Measurements from ENCODE around the gene TMEM203. TPM values are rescaled to one million over a fixed set of nuclear protein-coding genes. Genes with fewer than 3 reads are reported as not detected.

Gene TMEM203
- total RNA-seq, 4 donors from 2014 or later, result 28.8 to 45.8 (median 34.8) TPM

DNA sequence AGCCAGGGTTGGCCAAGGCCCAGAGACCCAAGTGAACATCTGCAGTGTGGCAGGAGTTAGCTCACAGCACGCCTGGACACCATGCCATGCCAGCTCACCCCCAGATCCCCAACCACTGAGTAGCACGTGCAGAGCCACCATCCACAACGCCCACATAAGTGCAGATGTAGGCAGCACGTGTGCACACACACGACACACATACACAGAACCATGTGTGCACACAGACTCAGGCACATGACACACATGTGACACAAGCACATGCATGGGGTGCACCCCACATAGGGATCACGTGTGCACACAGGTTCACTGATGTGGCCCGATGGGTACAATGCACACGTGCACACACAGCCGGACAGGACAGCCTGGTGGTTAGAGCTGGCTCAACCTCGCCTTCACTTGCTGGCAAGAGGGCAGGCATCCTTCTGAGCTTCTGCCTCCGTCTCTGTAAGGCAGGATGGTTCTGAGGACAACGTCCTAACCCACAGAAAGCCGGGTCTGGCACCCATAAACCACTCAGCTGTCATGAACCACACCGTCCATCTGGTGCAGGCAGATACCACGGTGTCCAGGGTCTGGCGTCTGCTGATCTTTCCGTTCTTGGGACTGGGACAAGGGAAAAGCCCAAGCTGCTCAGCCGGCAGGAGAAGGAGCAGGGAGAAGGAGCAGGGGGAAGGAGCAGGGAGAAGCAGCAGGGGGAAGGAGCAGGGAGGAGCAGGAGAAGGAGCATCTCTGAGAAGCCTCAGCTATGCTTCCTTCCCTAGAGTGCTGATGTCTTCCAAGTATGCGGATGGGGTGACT is 47.6 kb downstream of the TMEM203 start:
- Histone ChIP-seq H3K27me3 (peaks cover 0 to 87% (median 67%) of the 10 kb centered on the region in 4 donors), H3K9me3 (no peaks in the 10 kb centered on the region), H3K4me1 (peaks cover 14 to 35% (median 27%) of the 10 kb centered on the region in 4 donors), H3K4me3 (no peak overlapping the region), H3K27ac (replicated peaks in 1 of 4) (no peak overlapping the region), H3K36me3 (no peaks in the 10 kb centered on the region)
- WGBS, result 61% methylated on average over 16 of the region's 19 CpGs
- intact Hi-C loops (cut with DNase I), result no loop called here
- TF ChIP-seq EP300 (IDR thresholded peaks at IDR 0.05) (no peak), POLR2A (IDR thresholded peaks at IDR 0.05; ENCODE audit: low read depth) (no peak), POLR2AphosphoS5 (IDR thresholded peaks at IDR 0.05) (no peak), CTCF (IDR thresholded peaks at IDR 0.05) (no peak)
- no peak for DNase-seq (ENCODE audit: extremely low spot score)

GRCh38 chr9:137156567-137157375 is 48.7 kb downstream of the TMEM203 start:
- DNase-seq (ENCODE audit: extremely low spot score), result no peak
- 5% methylated on average over 12 of the region's 65 CpGs for WGBS
- no peak for TF ChIP-seq POLR2AphosphoS5 (IDR thresholded peaks at IDR 0.05)
- no peak for TF ChIP-seq EP300 (IDR thresholded peaks at IDR 0.05)
- no peak for TF ChIP-seq POLR2A (IDR thresholded peaks at IDR 0.05; ENCODE audit: low read depth)
- TF ChIP-seq CTCF (IDR thresholded peaks at IDR 0.05), result no peak
- Histone ChIP-seq H3K4me1 (peaks cover 6 to 25% (median 17%) of the 10 kb centered on the region in 4 donors), H3K27me3 (peaks cover 0 to 76% (median 57%) of the 10 kb centered on the region in 4 donors), H3K4me3 (peak overlapping the region; percentile 16 to 33 (median 28)), H3K36me3 (no peaks in the 10 kb centered on the region), H3K27ac (replicated peaks in 1 of 4) (no peak overlapping the region), H3K9me3 (no peaks in the 10 kb centered on the region)
- intact Hi-C loops (cut with DNase I), result no loop called here

Small RNA genes within 50 kb of the gene (small RNA-seq; reads per million reads assigned to genes)
- 0 reads per million in 3 donors for gene MIR3621

Other genes with a start within 250 kb of the TMEM203 start
- gene PTGDS, start 228.1 kb downstream of the TMEM203 start, total RNA-seq, result 10 to 100 TPM; 10.4 to 77.9 (median 51.6) TPM
- gene LCNL1, start 222.7 kb downstream of the TMEM203 start, total RNA-seq, result under 1 TPM in 3 of 4 donors, not detected in 1; 0.11 to 0.42 (median 0.39) TPM
- 10 to 100 TPM; 28.8 to 39.9 (median 37.8) TPM for gene PAXX, start 213.2 kb downstream of the TMEM203 start, total RNA-seq
- 1 to 10 TPM in 2 of 4 donors, not detected in 2; 1.4 to 2.5 TPM for gene CLIC3, start 209.1 kb downstream of the TMEM203 start, total RNA-seq
- gene ABCA2, start 177.4 kb downstream of the TMEM203 start, total RNA-seq, result 10 to 100 TPM; 17.4 to 30.9 (median 21.6) TPM
- under 1 TPM in 2 of 4 donors, not detected in 2; 0.32 to 0.83 TPM for gene FUT7, start 173.6 kb downstream of the TMEM203 start, total RNA-seq
- gene NPDC1, start 159.5 kb downstream of the TMEM203 start, total RNA-seq, result 100 to 1,000 TPM in 2 of 4 donors, 10 to 100 TPM in 2; 45.3 to 119 (median 91.5) TPM
- gene ENTPD2, start 151.6 kb downstream of the TMEM203 start, total RNA-seq, result 1 to 10 TPM in 2 of 4 donors, under 1 TPM in 2; 0.42 to 1.2 (median 1.0) TPM
- under 1 TPM in 3 of 4 donors, not detected in 1; 0.17 to 0.40 (median 0.26) TPM for gene SAPCD2, start 135.1 kb downstream of the TMEM203 start, total RNA-seq
- 1 to 10 TPM; 3.6 to 5.8 (median 5.0) TPM for gene UAP1L1, start 128.1 kb downstream of the TMEM203 start, total RNA-seq
- gene MAN1B1, start 118.7 kb downstream of the TMEM203 start, total RNA-seq, result 10 to 100 TPM; 22.4 to 36.6 (median 27.0) TPM
- 100 to 1,000 TPM in 2 of 4 donors, 10 to 100 TPM in 2; 90.1 to 121 (median 104) TPM for gene DPP7, start 90.9 kb downstream of the TMEM203 start, total RNA-seq
- under 1 TPM in 3 of 4 donors, not detected in 1; 0.11 to 0.50 (median 0.19) TPM for gene GRIN1, start 66.5 kb downstream of the TMEM203 start, total RNA-seq
- not detected for gene LRRC26, start 35.6 kb downstream of the TMEM203 start, total RNA-seq
- gene TMEM210, start 33.6 kb downstream of the TMEM203 start, total RNA-seq, result not detected
- 10 to 100 TPM; 18.7 to 28.7 (median 25.1) TPM for gene ANAPC2, start 17.1 kb downstream of the TMEM203 start, total RNA-seq
- gene SSNA1, start 17.0 kb downstream of the TMEM203 start, total RNA-seq, result 10 to 100 TPM; 58.2 to 99.5 (median 76.7) TPM
- 10 to 100 TPM in 1 of 4 donors, 1 to 10 TPM in 3; 4.1 to 12.6 (median 7.7) TPM for gene TPRN, start 4.9 kb downstream of the TMEM203 start, total RNA-seq
- gene NDOR1, start 52 bp upstream of the TMEM203 start, total RNA-seq, result 10 to 100 TPM in 1 of 4 donors, 1 to 10 TPM in 3; 6.5 to 12.3 (median 8.0) TPM
- 1 to 10 TPM; 1.2 to 4.2 (median 2.4) TPM for gene RNF208, start 16.6 kb upstream of the TMEM203 start, total RNA-seq
- under 1 TPM in 3 of 4 donors, not detected in 1; 0.33 to 0.45 (median 0.40) TPM for gene CYSRT1, start 19.5 kb upstream of the TMEM203 start, total RNA-seq
- not detected for gene RNF224, start 21.9 kb upstream of the TMEM203 start, total RNA-seq
- not detected for gene SLC34A3, start 25.3 kb upstream of the TMEM203 start, total RNA-seq
- gene TUBB4B, start 35.6 kb upstream of the TMEM203 start, total RNA-seq, result 100 to 1,000 TPM; 227 to 469 (median 304) TPM
- gene STPG3, start 45.6 kb upstream of the TMEM203 start, total RNA-seq, result not detected
- 10 to 100 TPM; 26.6 to 73.2 (median 48.8) TPM for gene NELFB, start 49.7 kb upstream of the TMEM203 start, total RNA-seq
- 1 to 10 TPM; 5.0 to 9.2 (median 7.3) TPM for gene TOR4A, start 72.1 kb upstream of the TMEM203 start, total RNA-seq
- gene NRARP, start 96.6 kb upstream of the TMEM203 start, total RNA-seq, result 10 to 100 TPM in 1 of 4 donors, 1 to 10 TPM in 3; 2.9 to 10.3 (median 7.2) TPM
- gene EXD3, start 217.5 kb upstream of the TMEM203 start, total RNA-seq, result 10 to 100 TPM in 3 of 4 donors, 1 to 10 TPM in 1; 8.3 to 22.3 (median 14.2) TPM
- gene NOXA1, start 217.7 kb upstream of the TMEM203 start, total RNA-seq, result 1 to 10 TPM; 2.1 to 4.0 (median 3.0) TPM
- gene ENTPD8, start 235.7 kb upstream of the TMEM203 start, total RNA-seq, result not detected

All from esophagus muscularis mucosa (tissue), 4 donors.